ENCODE data around the gene ITPR2. TPM values are rescaled to one million over a fixed set of nuclear protein-coding genes. Genes with fewer than 3 reads are reported as not detected.
A peak's percentile ranks its signal among the peaks of the same experiment; 100 is the strongest.

The ITPR2 gene
- polyA plus RNA-seq (2012; rRNA removed): 2.3 and 3.0 TPM in 2 replicates
- 2.8 and 3.8 TPM in 2 replicates for polyA plus RNA-seq (2012; cell fraction: cytosol; rRNA removed)
- polyA plus RNA-seq (2012; cell fraction: nucleus; rRNA removed): 1.4 and 2.9 TPM in 2 replicates

DNA sequence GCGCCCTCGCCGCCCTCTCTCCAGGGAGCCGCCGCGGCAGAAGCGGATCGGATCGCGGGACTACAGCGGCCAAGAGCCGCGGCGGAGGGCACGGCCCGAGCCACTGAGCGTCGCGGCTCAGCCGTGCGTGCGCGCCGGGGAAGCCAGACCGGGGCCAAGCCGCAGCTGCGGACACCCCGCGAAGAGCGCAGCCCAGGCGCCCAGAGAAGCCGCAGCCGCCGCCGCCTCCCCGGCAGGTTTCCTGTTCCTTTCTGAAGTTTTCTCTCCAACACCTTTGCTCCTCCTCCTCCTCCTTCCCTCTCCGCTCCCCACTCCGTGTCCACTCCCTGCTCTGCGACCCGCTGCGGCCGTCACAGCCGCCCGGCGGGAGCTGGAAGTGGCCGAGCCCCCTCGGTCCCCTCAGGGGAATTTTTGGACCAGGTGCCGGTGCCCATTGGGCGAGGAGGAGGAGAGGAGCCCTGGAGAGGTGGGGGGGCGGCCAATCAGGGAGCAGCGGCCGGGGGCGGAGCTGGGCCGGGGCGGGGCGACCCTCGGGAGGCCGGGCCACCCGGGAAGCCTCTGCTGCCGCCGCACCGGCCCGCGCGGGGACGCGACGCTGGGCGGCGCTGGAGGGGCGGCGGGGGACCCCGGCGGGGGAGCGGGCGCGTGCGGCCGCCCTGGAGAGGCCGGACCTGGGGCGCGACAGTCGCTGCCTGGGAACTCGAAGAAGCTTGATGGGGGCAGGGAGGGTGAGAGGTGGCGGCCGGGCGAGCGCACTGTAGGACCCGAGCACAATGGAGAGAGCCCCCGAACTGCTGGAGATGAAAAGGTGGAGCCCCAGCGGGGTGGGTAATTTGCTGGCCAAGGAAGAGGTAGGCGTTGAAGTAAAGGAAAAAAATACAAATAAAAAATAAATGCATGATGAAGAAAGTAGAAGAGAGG, at the start of gene ITPR2:
Gene ITPR2 (minus strand): TSS at position 373 of the 921 bp plus-strand sequence. CDS start 413 bp downstream, outside the sequence.
- WGBS (ENCODE audit: low lambda C conversion rate): 2% methylated on average over 36 of the region's 92 CpGs
- Histone ChIP-seq H3K36me3 (replicated peaks in 1 of 2; ENCODE audit: control insufficient read depth in 1 of 2, insufficient read depth in 2 of 2, low read length in 1 of 2) (no peaks in the 10 kb centered on the region), H3K4me1 (ENCODE audit: control insufficient read depth in 1 of 2, insufficient read depth in 2 of 2, low read depth in 1 of 2, low read length in 1 of 2) (peaks cover 11 to 16% of the 10 kb centered on the region in 2 experiments; a peak in 3 of 4 replicates), H3K4me2 (peak within 1 kb of the TSS; percentile 87), H3K4me3 (ENCODE audit: low read depth in 2 of 2, low read length in 1 of 2) (peak within 1 kb of the TSS; percentile 76 to 92), H3K9ac (peak within 1 kb of the TSS; percentile 91), H3K79me2 (ENCODE audit: insufficient read depth) (peaks cover 36% of the 10 kb centered on the region), H4K20me1 (ENCODE audit: insufficient read depth) (no peaks in the 10 kb centered on the region), H3K9me2 (no peaks in the 10 kb centered on the region), H2AFZ (ENCODE audit: low read depth) (peak within 1 kb of the TSS; percentile 96), H3K9me3 (no peaks in the 10 kb centered on the region), H3F3A (replicated peaks; ENCODE audit: insufficient read depth) (peaks cover 19% of the 10 kb centered on the region), H3K27me3 (ENCODE audit: insufficient read depth) (no peaks in the 10 kb centered on the region), H3K27ac (ENCODE audit: low read depth in 2 of 2, low read length in 1 of 2) (peak within 1 kb of the TSS; percentile 92 to 97)
- POLR2A ChIA-PET: interaction anchor here (0.8 to 2.1 kb wide), 8 partner anchors 13 to 180 kb away, joined by 3 to 10 read pairs (median 4); partner anchors contain the start of gene FGFR1OP2
- TF ChIP-seq SMC3 (IDR thresholded peaks at IDR 0.05; ENCODE audit: low read depth, low read length) (peak; percentile 40; the same call in 1 of the 2 replicates), EP300 (IDR thresholded peaks at IDR 0.05; ENCODE audit: borderline replicate concordance in 1 of 2, low read depth in 1 of 2, low read length in 1 of 2) (peak in 1 of 2 experiments; percentile 6; a peak in 1 of 4 replicates), TEAD4 (IDR thresholded peaks at IDR 0.05; ENCODE audit: borderline replicate concordance, insufficient read depth) (peak; percentile 18; the same call in 1 of the 2 replicates), RAD21 (IDR thresholded peaks at IDR 0.05; ENCODE audit: low read length) (peak; percentile 41), TCF12 (IDR thresholded peaks at IDR 0.05) (0 out of 2 replicates have a peak, but pooled peaks have one; percentile 4), JUND (IDR thresholded peaks at IDR 0.05) (no peak), CHD2 (IDR thresholded peaks at IDR 0.05; ENCODE audit: low read length, partially characterized antibody) (peak; percentile 23), POLR2AphosphoS5 (IDR thresholded peaks at IDR 0.05; ENCODE audit: low read depth, low read length) (peak; percentile 90), TAF1 (IDR thresholded peaks at IDR 0.05; ENCODE audit: borderline replicate concordance, low read depth, low read length) (peak; percentile 84)
- TF ChIP-seq, protein P1, sequence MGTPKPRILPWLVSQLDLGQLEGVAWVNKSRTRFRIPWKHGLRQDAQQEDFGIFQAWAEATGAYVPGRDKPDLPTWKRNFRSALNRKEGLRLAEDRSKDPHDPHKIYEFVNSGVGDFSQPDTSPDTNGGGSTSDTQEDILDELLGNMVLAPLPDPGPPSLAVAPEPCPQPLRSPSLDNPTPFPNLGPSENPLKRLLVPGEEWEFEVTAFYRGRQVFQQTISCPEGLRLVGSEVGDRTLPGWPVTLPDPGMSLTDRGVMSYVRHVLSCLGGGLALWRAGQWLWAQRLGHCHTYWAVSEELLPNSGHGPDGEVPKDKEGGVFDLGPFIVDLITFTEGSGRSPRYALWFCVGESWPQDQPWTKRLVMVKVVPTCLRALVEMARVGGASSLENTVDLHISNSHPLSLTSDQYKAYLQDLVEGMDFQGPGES (IDR thresholded peaks at IDR 0.05; ENCODE audit: low read depth, low read length): 0 out of 2 replicates have a peak, but pooled peaks have one; percentile 10
- TF ChIP-seq, protein P2, sequence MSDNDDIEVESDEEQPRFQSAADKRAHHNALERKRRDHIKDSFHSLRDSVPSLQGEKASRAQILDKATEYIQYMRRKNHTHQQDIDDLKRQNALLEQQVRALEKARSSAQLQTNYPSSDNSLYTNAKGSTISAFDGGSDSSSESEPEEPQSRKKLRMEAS (IDR thresholded peaks at IDR 0.05; ENCODE audit: low read depth): peak; percentile 33
- TF ChIP-seq, protein P3, sequence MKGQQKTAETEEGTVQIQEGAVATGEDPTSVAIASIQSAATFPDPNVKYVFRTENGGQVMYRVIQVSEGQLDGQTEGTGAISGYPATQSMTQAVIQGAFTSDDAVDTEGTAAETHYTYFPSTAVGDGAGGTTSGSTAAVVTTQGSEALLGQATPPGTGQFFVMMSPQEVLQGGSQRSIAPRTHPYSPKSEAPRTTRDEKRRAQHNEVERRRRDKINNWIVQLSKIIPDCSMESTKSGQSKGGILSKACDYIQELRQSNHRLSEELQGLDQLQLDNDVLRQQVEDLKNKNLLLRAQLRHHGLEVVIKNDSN (IDR thresholded peaks at IDR 0.05; ENCODE audit: borderline replicate concordance, low read depth): no peak
- TF ChIP-seq, protein P4, sequence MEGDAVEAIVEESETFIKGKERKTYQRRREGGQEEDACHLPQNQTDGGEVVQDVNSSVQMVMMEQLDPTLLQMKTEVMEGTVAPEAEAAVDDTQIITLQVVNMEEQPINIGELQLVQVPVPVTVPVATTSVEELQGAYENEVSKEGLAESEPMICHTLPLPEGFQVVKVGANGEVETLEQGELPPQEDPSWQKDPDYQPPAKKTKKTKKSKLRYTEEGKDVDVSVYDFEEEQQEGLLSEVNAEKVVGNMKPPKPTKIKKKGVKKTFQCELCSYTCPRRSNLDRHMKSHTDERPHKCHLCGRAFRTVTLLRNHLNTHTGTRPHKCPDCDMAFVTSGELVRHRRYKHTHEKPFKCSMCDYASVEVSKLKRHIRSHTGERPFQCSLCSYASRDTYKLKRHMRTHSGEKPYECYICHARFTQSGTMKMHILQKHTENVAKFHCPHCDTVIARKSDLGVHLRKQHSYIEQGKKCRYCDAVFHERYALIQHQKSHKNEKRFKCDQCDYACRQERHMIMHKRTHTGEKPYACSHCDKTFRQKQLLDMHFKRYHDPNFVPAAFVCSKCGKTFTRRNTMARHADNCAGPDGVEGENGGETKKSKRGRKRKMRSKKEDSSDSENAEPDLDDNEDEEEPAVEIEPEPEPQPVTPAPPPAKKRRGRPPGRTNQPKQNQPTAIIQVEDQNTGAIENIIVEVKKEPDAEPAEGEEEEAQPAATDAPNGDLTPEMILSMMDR (IDR thresholded peaks at IDR 0.05): peak; percentile 36
- TF ChIP-seq, protein P5, sequence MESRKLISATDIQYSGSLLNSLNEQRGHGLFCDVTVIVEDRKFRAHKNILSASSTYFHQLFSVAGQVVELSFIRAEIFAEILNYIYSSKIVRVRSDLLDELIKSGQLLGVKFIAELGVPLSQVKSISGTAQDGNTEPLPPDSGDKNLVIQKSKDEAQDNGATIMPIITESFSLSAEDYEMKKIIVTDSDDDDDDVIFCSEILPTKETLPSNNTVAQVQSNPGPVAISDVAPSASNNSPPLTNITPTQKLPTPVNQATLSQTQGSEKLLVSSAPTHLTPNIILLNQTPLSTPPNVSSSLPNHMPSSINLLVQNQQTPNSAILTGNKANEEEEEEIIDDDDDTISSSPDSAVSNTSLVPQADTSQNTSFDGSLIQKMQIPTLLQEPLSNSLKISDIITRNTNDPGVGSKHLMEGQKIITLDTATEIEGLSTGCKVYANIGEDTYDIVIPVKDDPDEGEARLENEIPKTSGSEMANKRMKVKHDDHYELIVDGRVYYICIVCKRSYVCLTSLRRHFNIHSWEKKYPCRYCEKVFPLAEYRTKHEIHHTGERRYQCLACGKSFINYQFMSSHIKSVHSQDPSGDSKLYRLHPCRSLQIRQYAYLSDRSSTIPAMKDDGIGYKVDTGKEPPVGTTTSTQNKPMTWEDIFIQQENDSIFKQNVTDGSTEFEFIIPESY (IDR thresholded peaks at IDR 0.05; ENCODE audit: borderline replicate concordance, low read depth): no peak
- DNase-seq: peak; percentile 100
- CTCF ChIA-PET: interaction anchor here (0.6 to 4.4 kb wide), 33 partner anchors 10 to 719 kb away, joined by 3 to 27 read pairs (median 4); partner anchors contain the start of gene TM7SF3
